MG63 (cell line): ENCODE results near the gene SREBF1. TPM values are rescaled to one million over a fixed set of nuclear protein-coding genes. Genes with fewer than 3 reads are reported as not detected.

Experiments used
- DNase-seq: peaks from one replicate; pipeline ENCODE4 v3.0.0-alpha.2; 2020
- H3K27me3 ChIP-seq: fragments of 250-450 bp; sonication (Bioruptor Pico); 2 replicates; pipeline ENCODE4 v1.5.1; 2020; ENCODE audit warnings: mild to moderate bottlenecking, moderate library complexity
- H3K36me3 ChIP-seq: fragments of 250-450 bp; sonication (Bioruptor Pico); 2 replicates; pipeline ENCODE4 v1.5.1; 2020; ENCODE audit warnings: mild to moderate bottlenecking, moderate library complexity
- H3K4me3 ChIP-seq: fragments of 250-450 bp; sonication (Bioruptor Pico); 2 replicates; pipeline ENCODE4 v1.5.1; 2020; ENCODE audit warnings: mild to moderate bottlenecking, moderate library complexity
- H3K9me3 ChIP-seq: fragments of 250-450 bp; sonication (Bioruptor Pico); 2 replicates; pipeline ENCODE4 v1.5.1; 2020; ENCODE audit warnings: mild to moderate bottlenecking, moderate library complexity
- total RNA-seq: library from RNA; depleted of rRNA; stranded (reverse); fragments of >200 nt; shearing (Covaris generic); gene quantifications from 2 replicates; pipeline ENCODE4 v1.2.3, GENCODE V29; 2014; ENCODE audit warnings: low replicate concordance

SREBF1 gene
- total RNA-seq, 1 experiment from 2014 or later, result 59.3 TPM

DNA sequence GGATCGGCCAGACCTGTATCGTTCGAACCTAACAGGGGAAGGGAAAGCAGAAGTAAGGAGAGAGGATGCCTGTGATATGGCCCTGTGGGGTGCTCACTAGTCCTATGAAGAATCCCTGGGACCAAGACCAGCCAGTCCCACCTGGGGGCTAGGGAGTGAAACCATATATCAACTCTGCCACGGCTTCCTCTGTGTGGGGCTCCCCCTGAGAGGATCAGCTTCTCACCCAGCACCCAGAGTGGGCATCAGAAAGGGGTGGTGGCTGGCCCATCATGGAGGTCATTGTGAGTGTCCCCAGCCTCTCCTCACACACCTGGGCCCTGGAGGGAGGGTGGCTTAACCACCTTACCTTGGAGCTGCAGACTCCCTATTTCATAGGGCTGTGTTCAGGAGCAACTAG, 30.1 kb upstream of the SREBF1 start:
- Histone ChIP-seq H3K4me3 (no peak overlapping the region), H3K27me3 (no peaks in the 10 kb centered on the region), H3K9me3 (no peaks in the 10 kb centered on the region), H3K36me3 (no peaks in the 10 kb centered on the region)
- DNase-seq, result no peak

DNA sequence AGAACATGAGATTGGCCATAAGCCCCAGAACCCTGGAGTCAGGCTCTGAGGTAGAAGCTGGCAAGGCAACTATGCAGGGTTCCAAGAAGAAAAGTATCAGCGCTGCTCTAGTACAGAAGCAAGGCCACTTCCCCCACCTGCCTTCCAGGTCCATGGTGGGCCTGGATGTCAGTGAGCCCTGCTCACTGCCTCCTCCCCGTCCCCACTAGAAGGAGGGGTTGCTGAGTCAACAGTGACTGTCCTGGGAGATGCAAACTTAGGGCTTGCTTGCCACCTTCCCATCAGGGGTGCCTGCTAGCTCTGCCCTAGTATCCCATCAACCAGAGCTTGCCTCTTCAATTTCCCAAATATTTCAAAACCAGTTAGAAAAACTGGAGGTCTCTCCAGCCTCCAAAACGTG, 29.6 kb upstream of the SREBF1 start:
- no peak overlapping the region for H3K4me3 ChIP-seq
- no peaks in the 10 kb centered on the region for H3K9me3 ChIP-seq
- H3K27me3 ChIP-seq, result no peaks in the 10 kb centered on the region
- no peak for DNase-seq
- no peaks in the 10 kb centered on the region for H3K36me3 ChIP-seq

DNA sequence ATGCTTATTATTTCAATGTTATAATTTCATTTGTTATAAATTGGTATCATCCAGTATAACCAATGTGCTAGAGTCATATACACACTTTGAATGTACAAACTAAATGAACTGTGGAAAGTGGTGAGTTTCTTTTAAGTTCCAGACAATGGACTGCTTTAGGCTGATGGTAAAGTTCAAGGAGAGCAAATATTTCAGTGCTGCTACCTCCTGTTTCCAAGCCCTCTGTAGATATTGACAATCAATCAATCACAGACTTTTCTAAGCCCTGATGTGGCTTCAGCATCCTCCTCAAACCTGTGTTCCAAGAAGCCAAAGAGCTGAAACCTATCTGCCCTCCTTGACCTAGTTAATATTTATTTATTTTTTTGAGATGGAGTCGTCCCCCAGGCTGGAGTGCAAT, 28.2 kb upstream of the SREBF1 start:
- DNase-seq, result no peak
- H3K27me3 ChIP-seq, result no peaks in the 10 kb centered on the region
- no peak overlapping the region for H3K4me3 ChIP-seq
- no peaks in the 10 kb centered on the region for H3K36me3 ChIP-seq
- no peaks in the 10 kb centered on the region for H3K9me3 ChIP-seq

DNA sequence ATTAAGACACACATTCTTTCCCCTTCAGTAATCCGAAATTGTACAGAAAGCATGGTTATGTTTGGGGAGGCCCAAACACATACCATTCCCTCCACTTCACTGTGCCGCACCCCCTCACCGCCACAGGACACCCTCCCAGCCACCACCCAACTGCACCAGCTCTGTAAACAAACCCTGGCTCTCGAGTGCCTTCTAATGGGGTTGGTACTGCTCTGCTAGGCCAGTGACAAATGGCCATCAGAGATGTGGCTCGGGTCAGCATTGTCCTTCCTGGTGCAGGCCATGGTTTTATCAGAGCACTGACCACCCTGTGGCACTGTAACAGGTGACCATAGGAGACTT, 24.0 kb upstream of the SREBF1 start:
- no peaks in the 10 kb centered on the region for H3K9me3 ChIP-seq
- H3K27me3 ChIP-seq, result no peaks in the 10 kb centered on the region
- H3K36me3 ChIP-seq, result no peaks in the 10 kb centered on the region
- DNase-seq, result no peak
- no peak overlapping the region for H3K4me3 ChIP-seq

DNA sequence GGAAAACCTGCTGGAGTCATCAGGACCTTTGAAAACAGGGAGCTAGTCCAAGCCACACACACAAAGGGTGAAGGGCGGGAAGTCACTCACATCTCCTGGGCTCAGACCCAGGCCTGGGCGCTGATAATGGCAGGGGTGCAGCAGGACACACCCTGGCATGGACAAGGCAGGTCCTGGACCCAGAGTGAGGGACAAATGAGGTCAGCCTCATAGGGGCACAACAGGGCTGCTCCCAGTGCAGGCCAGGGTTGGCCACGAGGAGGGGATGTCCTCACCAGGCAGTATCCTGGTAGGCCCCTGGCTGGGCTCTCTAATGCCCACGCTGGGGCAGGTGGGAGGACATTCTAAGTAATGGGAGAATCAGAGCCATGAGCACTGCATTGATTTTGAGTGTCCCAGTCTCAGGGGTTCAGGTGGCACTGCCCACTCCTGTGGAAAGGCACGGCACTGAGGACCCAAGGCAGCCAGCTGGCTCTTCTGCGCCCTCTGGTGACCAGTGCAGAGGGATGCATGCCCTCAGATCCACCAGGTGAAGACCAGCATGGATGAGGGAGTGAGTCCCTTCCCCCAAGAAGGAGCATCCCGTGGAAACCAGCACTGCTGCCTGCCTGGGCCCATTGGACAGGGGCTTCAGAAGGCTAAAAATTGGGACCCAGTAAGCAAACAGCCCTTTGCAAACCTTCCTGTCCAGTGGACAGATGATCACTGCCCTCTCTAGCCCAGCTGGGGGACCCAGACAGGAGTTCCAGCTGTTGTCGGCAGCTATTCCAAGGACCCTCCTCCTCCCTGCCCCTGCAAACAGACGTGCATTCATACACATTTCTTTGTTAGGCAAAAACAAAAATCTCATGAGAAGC, 23.4 kb upstream of the SREBF1 start:
- Histone ChIP-seq H3K27me3 (no peaks in the 10 kb centered on the region), H3K4me3 (no peak overlapping the region), H3K36me3 (no peaks in the 10 kb centered on the region), H3K9me3 (no peaks in the 10 kb centered on the region)
- peak; percentile 12 for DNase-seq

DNA sequence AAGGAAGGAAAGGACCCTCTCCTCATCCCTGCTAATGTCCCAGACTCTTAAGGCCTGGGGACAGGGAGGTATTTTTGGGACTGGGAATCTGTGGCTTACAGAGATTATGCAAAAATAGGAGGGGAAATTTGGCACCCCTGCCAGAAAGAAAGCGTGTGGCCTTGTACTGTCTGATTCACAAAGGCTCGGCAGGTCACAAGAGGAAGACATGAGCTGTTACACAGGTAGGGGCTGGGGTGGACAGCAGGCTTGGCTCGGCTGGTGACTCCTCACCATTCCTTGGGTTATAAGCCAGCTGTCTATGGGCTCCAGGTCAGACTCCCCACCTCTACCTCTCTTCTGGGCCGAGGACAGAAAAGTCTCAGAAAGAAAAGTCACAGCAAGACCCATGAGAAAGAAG, 20.7 kb upstream of the SREBF1 start:
- DNase-seq, result no peak
- H3K4me3 ChIP-seq, result no peak overlapping the region
- H3K9me3 ChIP-seq, result no peaks in the 10 kb centered on the region
- no peaks in the 10 kb centered on the region for H3K27me3 ChIP-seq
- no peaks in the 10 kb centered on the region for H3K36me3 ChIP-seq

DNA sequence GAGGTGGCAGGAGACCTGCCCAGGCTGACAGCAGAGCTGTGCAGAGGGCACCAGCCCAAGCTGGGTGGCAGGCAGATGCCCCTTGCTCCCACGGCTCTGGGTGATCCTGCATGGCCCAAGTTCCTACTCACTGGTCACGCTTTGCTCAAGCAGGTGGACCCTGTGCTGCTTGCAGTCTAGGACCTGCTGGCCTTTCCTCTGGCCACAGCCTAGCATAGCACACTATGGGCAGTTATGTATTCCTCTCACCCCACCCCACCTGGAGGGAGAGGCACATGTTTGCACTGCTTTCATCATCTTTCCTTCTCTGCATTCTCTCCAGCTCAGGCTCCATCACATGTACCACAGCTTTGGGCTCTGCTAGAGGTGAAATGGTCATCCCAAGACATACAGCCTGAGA, 19.6 kb upstream of the SREBF1 start:
- no peaks in the 10 kb centered on the region for H3K9me3 ChIP-seq
- H3K27me3 ChIP-seq, result no peaks in the 10 kb centered on the region
- no peak for DNase-seq
- H3K4me3 ChIP-seq, result no peak overlapping the region
- no peaks in the 10 kb centered on the region for H3K36me3 ChIP-seq

DNA sequence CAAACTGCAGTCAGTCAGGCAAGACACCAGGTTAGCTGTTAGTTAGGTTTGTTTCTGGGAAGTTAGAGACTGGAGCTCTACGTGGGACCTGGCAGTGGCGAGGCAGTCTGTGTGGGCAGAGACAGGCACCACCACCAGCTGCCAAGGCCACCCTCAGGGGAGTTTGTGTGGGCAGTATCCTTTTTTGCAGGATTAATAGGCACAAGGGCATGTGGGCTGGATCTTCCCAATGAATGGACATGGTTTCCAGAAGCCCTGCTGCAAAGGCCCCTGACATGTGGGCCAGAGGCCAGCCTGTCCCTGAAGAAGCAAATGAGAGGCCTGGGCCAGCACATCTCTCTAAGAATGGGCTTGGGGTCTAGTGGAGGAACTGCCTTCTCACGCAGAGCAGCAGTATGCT, 19.2 kb upstream of the SREBF1 start:
- DNase-seq, result peak; percentile 54
- Histone ChIP-seq H3K4me3 (no peak overlapping the region), H3K36me3 (no peaks in the 10 kb centered on the region), H3K27me3 (no peaks in the 10 kb centered on the region), H3K9me3 (no peaks in the 10 kb centered on the region)

DNA sequence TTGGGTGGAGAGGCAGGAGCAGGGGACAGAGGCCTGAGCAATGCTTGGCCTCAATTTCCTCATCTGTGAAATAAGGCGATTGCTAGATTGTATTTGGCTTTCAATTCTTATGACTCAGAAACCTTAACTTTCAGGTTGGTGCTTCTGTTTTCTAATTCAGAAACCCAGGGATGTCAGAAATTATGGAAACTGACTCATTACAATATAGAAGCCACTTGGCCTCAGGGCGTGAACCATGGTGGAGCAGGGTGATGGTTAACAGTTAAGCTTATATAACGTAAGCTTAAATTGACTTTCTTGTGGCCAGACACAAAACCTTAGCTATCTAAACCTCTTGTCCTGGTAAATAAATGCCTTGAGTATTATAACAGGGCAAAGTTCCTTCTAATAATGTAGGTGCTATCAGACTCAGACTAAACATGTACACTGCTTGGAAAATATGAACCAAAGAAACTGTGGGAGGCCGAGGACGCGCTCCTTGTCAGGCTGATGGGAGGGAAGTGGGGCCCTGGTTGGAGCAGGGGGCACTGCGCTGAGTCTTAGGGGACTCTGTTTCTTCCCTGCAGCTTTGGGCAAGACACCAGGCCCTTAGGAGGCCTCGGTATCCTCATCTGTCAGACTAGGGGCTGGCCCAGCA, 17.1 kb upstream of the SREBF1 start:
- Histone ChIP-seq H3K9me3 (no peaks in the 10 kb centered on the region), H3K27me3 (no peaks in the 10 kb centered on the region), H3K36me3 (no peaks in the 10 kb centered on the region), H3K4me3 (no peak overlapping the region)
- DNase-seq, result no peak

DNA sequence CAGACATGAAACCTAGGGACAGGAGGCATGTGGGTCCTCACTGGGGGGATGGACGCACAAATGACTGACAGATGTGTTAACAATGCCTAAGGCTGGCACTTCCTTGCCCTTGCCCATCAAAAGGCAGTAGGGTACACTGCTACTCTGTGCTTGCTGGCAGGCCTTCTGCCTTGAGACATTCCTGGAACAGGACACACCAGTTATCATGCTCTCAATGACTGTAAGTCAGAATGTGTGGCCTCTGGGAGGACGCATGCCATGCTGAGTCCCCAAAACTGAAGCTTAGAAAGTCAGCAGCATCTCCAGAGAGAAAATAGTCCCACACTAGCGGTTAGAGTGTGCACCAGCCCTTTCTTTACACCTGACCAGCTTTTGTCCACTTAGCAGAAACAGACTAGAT, 16.1 kb upstream of the SREBF1 start:
- H3K36me3 ChIP-seq, result no peaks in the 10 kb centered on the region
- H3K9me3 ChIP-seq, result no peaks in the 10 kb centered on the region
- no peaks in the 10 kb centered on the region for H3K27me3 ChIP-seq
- H3K4me3 ChIP-seq, result no peak overlapping the region
- DNase-seq, result no peak

DNA sequence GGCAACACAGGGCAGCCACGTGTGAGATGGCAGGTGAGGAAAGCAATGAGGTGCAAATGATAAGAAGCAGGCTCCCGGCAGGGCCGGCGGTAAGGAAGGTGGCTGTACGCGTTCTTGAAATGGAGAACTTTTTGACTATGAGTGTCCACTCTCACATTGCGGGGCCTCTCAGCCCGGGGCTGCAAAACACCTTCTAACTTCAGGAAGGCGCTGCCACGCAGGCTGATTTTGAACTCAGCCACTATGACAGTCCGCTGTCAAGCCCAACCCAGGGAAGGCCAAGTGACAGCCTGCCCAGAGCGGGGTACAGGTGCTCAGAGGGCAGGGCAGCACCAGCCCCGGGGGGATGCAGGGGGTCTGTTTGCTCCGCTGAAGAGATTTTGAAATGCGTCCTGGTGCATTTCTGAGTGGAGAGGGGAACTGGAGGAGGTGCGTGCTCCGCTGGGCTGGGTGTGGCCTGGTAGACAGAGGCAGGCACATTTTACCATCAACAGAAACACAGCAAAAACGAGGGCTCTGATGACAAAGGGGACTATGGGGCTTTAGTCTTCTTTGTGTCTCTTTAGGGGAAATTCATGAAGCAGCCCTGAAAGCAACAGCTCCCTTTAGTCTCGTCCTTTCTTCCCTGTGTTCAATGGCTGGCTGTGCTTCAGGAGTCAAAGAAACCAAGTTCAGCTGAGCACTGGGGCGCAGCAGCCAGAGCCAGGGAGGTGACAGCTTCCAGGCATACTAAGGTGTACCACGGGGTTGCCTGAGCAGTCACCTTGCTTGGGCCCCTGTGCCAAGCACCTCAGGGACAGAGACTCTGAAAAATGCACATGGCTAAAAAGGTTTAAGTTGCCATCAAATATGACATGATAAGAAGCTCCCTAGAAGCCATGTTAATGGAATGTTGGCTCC, 14.6 kb upstream of the SREBF1 start:
- H3K36me3 ChIP-seq, result no peaks in the 10 kb centered on the region

DNA sequence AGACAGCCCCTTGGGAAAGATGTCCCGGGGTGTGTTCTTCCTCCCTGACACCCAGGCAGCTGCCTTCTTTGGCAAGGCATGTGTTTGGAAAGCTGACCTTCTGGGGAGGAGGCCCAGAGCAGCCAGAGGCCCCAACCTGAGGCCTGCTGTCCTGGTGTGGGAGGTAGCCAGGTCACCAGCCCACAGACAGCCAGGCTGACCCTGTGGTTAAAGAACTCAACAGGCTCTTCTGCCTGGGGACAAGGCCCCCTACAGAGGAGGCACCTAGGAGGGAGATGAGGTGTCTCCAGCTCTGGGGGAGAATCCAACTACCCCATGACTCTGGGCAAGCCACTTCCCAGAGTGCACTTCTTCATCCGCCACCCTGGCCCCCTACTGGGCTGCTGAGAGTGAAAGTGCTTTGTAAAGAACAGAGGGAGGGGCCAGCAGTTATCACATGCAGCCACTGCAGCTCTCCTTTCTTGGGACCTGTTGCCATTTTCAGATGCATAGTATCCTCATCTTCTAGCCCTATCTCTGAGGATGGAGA, 13.1 kb upstream of the SREBF1 start:
- H3K27me3 ChIP-seq, result no peaks in the 10 kb centered on the region
- H3K36me3 ChIP-seq, result no peaks in the 10 kb centered on the region
- no peaks in the 10 kb centered on the region for H3K9me3 ChIP-seq
- peak; percentile 60 for DNase-seq
- no peak overlapping the region for H3K4me3 ChIP-seq

More for the DNA sequence above, 14.6 kb upstream of the SREBF1 start:
- DNase-seq, result no peak
- Histone ChIP-seq H3K27me3 (no peaks in the 10 kb centered on the region), H3K4me3 (no peak overlapping the region), H3K9me3 (no peaks in the 10 kb centered on the region)

DNA sequence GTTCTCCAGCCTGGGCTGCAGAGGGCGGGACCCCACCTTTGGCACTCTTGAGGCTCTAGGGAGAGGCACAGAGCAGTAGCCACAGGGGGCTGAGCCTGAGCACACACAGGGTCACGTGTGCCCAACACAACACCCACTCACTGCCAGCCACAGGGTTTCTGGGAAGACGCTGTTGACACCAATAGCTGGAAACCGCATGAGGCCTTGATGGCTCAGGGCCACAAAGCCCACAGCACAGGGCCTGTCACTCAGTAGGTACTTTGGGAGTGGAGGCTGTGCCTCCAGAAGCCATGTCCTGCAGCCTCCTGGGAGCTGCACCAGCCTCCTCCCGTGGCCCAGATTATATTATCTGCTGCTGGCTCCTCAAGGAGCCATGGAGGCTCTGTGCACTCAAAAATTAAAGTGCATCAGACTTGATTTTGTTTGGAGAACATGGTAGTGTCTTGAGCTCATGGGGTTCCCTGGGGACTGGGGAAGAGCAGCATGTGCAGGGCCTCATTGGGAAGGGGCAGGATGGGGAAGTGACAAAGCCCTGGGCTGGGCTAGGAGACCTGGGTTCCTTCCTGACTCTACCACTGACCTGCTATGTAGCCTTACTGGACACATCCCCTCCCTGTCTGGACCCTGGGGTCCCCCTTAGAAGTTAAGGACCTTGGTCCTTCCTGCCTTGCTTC, 12.5 kb upstream of the SREBF1 start:
- peak; percentile 84 for DNase-seq
- H3K4me3 ChIP-seq, result no peak overlapping the region
- H3K27me3 ChIP-seq, result no peaks in the 10 kb centered on the region
- no peaks in the 10 kb centered on the region for H3K36me3 ChIP-seq
- H3K9me3 ChIP-seq, result no peaks in the 10 kb centered on the region

DNA sequence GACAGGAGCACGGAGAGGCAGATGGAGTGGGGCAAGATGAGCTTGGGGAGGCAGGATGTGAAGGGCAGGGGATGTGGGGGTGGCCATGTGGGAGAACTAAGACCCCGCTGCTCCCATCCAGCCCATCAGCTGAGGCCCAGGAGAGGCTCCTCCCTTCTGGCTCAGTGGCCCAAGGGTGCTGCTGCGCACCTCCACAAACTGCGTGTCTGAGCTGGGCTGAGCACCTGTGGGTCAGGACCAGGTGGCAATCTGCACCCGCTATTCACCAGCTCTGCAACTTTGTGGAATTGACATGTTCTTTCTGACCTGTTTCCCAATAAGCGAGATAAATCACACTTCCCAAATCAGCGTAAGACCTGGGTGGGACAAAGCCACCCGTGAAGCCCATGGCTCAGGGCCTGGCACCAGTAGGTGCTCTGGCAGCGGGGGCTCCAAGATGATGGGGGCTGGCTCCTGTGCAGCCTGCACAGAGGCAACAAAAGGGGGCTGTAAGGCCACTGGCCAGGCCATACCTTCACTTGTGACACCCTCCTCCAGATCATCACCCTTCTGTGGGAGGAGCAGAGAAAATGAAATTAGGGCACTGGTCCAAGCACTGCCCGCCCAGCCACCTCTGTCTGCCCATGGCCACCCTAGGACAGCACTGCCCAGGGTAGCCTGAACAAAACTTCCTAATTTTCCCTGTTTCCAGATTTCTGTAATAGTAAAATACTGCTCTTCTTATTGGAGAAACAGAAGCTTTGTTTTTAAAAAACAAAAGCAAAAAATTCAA, 11.7 kb upstream of the SREBF1 start:
- H3K9me3 ChIP-seq, result no peaks in the 10 kb centered on the region
- no peaks in the 10 kb centered on the region for H3K36me3 ChIP-seq
- H3K27me3 ChIP-seq, result no peaks in the 10 kb centered on the region
- no peak overlapping the region for H3K4me3 ChIP-seq
- DNase-seq, result no peak

DNA sequence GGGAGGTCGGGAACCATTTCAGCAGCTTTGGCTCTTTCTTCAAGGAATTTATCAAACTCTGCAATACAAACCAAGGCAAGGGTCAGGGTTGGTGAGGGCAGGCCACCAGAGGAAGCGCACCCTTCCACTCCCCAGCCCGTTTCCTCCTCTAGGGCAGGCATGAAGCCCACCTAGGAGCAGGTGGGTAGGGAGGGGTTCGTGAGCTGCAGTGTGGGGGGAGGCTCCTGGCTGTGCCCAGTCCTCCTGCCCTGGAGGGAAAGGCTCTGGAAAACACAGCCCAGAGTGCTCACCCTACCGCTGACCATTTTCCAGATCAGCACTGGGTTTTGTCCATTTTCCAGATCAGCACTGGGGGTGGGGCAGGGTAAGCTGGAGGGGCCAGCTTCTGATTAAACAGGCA, 10.9 kb upstream of the SREBF1 start:
- H3K9me3 ChIP-seq, result no peaks in the 10 kb centered on the region
- H3K27me3 ChIP-seq, result no peaks in the 10 kb centered on the region
- H3K36me3 ChIP-seq, result no peaks in the 10 kb centered on the region
- no peak for DNase-seq
- H3K4me3 ChIP-seq, result no peak overlapping the region

DNA sequence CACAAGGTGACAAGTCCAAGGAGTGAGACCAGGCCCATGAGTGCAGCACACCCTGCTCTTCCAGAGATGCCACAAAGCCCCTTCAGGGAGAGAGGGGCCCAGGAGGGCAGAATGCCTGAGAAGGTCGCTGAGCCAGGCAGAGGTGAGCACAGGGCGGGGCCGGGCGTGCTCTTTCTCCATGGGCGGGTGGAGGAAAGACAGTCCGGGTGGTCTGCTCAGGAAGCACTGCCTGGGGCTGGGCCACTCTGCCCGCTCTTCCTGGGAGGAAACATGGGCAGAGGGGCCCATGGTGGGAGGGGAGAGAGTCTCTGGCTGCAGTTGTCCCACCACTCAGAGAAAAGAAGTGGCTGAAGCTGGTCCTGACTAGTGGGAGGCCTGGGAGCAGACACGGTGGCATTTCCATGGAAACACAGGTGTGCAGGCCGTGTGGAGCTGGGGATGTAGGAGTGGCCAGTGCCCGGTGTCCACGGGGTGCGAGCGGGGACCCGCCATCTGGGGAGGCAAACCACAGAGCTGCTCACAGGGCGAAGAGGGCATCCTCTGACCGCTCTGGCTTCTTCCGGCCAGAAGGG, 10.4 kb upstream of the SREBF1 start:
- DNase-seq, result no peak
- H3K9me3 ChIP-seq, result no peaks in the 10 kb centered on the region
- H3K4me3 ChIP-seq, result no peak overlapping the region
- no peaks in the 10 kb centered on the region for H3K27me3 ChIP-seq
- H3K36me3 ChIP-seq, result no peaks in the 10 kb centered on the region
